SK-N-SH treated with all-trans-retinoic acid at 6 μM for 48 hours (cell line): ENCODE results near the gene TAS2R42.
A peak's percentile ranks its signal among the peaks of the same experiment; 100 is the strongest.

ENCODE experiments used
- ATAC-seq: fragments of 200-7000 bp; cut with Tn5 transposase; 3 replicates; pipeline ENCODE4 v1.9.1; 2020; ENCODE audit warnings: mild to moderate bottlenecking, moderate library complexity
- ARNTL ChIP-seq: fragments of 450-650 bp; formaldehyde crosslinking; IDR thresholded peaks from 2 replicates; pipeline ENCODE4 v1.5.0; 2020; ENCODE audit warnings: low read depth, mild to moderate bottlenecking, moderate library complexity, borderline replicate concordance
- BACH2 ChIP-seq: fragments of 250-450 bp; sonication (Bioruptor Pico); IDR thresholded peaks from 2 replicates; pipeline ENCODE4 v1.9.0; 2021; ENCODE audit warnings: mild to moderate bottlenecking, borderline replicate concordance
- ESRRG ChIP-seq: fragments of 250-450 bp; sonication (Bioruptor Pico); IDR thresholded peaks from 2 replicates; pipeline ENCODE4 v1.6.1; 2021; ENCODE audit warnings: mild to moderate bottlenecking
- GLIS3 ChIP-seq: fragments of 250-450 bp; sonication (Bioruptor Pico); IDR thresholded peaks from 2 replicates; pipeline ENCODE4 v1.5.0; 2020; ENCODE audit warnings: mild to moderate bottlenecking, moderate library complexity
- ISL1 ChIP-seq: fragments of 250-450 bp; sonication (Bioruptor Pico); IDR thresholded peaks from 2 replicates; pipeline ENCODE4 v2.1.2; 2022; ENCODE audit warnings: mild to moderate bottlenecking, moderate library complexity
- OSR1 ChIP-seq: fragments of 250-450 bp; sonication (Bioruptor Pico); IDR thresholded peaks from 2 replicates; pipeline ENCODE4 v1.8.0; 2022; ENCODE audit warnings: moderate library complexity, mild to moderate bottlenecking, inconsistent platforms
- PPARA ChIP-seq: fragments of 250-450 bp; sonication (Bioruptor Pico); IDR thresholded peaks from 2 replicates; pipeline ENCODE4 v1.5.0; 2020; ENCODE audit warnings: mild to moderate bottlenecking, borderline replicate concordance
- RARB ChIP-seq: fragments of 250-450 bp; sonication (Bioruptor Pico); IDR thresholded peaks from 2 replicates; pipeline ENCODE4 v1.8.0; 2021; ENCODE audit warnings: mild to moderate bottlenecking, moderate library complexity
- SNAI2 ChIP-seq: fragments of 250-450 bp; sonication (Bioruptor Pico); IDR thresholded peaks from 2 replicates; pipeline ENCODE4 v1.5.0; 2020; ENCODE audit warnings: mild to moderate bottlenecking, moderate library complexity
- TCF4 ChIP-seq: fragments of 250-450 bp; sonication (Bioruptor Pico); IDR thresholded peaks from 2 replicates; pipeline ENCODE4 v1.8.0; 2021; ENCODE audit warnings: mild to moderate bottlenecking, moderate library complexity, borderline replicate concordance
- TOX ChIP-seq: fragments of 250-450 bp; sonication (Bioruptor Pico); IDR thresholded peaks from 2 replicates; pipeline ENCODE4 v1.8.0; 2021; ENCODE audit warnings: mild to moderate bottlenecking, moderate library complexity, borderline replicate concordance
- ZC3H10 ChIP-seq: fragments of 250-450 bp; sonication (Bioruptor Pico); IDR thresholded peaks from 2 replicates; pipeline ENCODE4 v1.5.1; 2021; ENCODE audit warnings: mild to moderate bottlenecking, moderate library complexity
- ZFP3 ChIP-seq: fragments of 250-450 bp; sonication (Bioruptor Pico); IDR thresholded peaks from 2 replicates; pipeline ENCODE4 v1.5.0; 2020; ENCODE audit warnings: mild to moderate bottlenecking, moderate library complexity
- ZFP30 ChIP-seq: fragments of 450-650 bp; formaldehyde crosslinking; IDR thresholded peaks from 2 replicates; pipeline ENCODE4 v1.5.0; 2022; ENCODE audit warnings: mild to moderate bottlenecking, moderate library complexity
- ZNF565 ChIP-seq: fragments of 450-650 bp; formaldehyde crosslinking; conservative IDR thresholded peaks from 2 replicates; pipeline ENCODE4 v1.5.0; 2020; ENCODE audit warnings: low read depth, mild to moderate bottlenecking, moderate library complexity
- ZNF70 ChIP-seq: fragments of 450-650 bp; formaldehyde crosslinking; IDR thresholded peaks from 2 replicates; pipeline ENCODE4 v1.5.0; 2020; ENCODE audit warnings: mild to moderate bottlenecking, moderate library complexity
- ZNF8 ChIP-seq: fragments of 450-650 bp; formaldehyde crosslinking; IDR thresholded peaks from 2 replicates; pipeline ENCODE4 v1.5.0; 2020; ENCODE audit warnings: mild to moderate bottlenecking, moderate library complexity
- TF ChIP-seq, protein P1 (sequence below): fragments of 250-450 bp; sonication (Bioruptor Pico); IDR thresholded peaks from 2 replicates; pipeline ENCODE4 v1.5.1; 2020; ENCODE audit warnings: low read depth, mild to moderate bottlenecking, moderate library complexity
- TF ChIP-seq, protein P2 (sequence below): fragments of 250-450 bp; sonication (Bioruptor Pico); IDR thresholded peaks from 2 replicates; pipeline ENCODE4 v1.5.0; 2020; ENCODE audit warnings: mild to moderate bottlenecking, moderate library complexity
- TF ChIP-seq, protein P3 (sequence below): fragments of 250-450 bp; sonication (Bioruptor Pico); IDR thresholded peaks from 2 replicates; pipeline ENCODE4 v1.8.0; 2020; ENCODE audit warnings: mild to moderate bottlenecking, moderate library complexity, borderline replicate concordance
- TF ChIP-seq, protein P4 (sequence below): fragments of 250-450 bp; sonication (Bioruptor Pico); IDR thresholded peaks from 2 replicates; pipeline ENCODE4 v1.5.1; 2021; ENCODE audit warnings: mild to moderate bottlenecking, moderate library complexity

The TAS2R42 gene

DNA sequence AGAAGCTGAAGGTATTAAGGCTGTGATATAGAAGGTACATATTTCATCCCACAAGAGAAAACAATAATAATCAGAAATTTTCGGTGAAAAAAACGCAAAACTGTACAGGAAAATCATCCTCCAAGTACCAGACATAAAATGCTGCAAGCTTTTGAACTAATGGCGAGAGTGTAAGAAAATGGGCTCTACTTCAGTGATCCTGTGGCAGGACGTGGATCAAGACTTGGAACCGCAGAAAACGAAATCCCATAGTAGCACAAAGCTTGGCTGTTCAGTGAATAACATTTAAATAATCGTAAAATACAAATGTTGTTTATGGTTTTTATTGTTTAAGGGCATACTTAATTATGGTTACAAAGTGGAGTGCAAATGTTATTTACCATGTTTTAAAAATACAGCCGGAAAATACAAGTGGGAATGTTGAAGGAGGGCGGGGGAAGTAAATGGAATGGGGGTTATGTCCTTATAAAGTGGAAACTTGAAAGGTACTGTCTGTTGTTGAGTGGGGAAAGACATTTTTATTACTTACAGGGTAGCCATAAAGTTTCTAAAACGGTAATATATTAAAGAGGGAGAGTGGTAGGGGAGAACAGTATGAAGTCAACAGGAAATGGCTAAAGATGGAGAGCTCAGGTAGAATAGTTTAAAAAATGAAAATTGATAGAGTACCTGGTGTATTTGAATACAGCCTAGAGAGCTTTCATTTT, 14.6 kb downstream of the TAS2R42 start (continued):
- TF ChIP-seq, protein P1, sequence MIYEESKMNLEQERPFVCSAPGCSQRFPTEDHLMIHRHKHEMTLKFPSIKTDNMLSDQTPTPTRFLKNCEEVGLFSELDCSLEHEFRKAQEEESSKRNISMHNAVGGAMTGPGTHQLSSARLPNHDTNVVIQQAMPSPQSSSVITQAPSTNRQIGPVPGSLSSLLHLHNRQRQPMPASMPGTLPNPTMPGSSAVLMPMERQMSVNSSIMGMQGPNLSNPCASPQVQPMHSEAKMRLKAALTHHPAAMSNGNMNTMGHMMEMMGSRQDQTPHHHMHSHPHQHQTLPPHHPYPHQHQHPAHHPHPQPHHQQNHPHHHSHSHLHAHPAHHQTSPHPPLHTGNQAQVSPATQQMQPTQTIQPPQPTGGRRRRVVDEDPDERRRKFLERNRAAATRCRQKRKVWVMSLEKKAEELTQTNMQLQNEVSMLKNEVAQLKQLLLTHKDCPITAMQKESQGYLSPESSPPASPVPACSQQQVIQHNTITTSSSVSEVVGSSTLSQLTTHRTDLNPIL, result no peak
- TF ChIP-seq TCF4 (no peak), ZNF8 (CRISPR knock-in tag) (no peak), OSR1 (no peak), PPARA (CRISPR knock-in tag) (no peak), SNAI2 (CRISPR knock-in tag) (no peak), ZC3H10 (CRISPR knock-in tag) (no peak), ZFP3 (CRISPR knock-in tag) (no peak)
- TF ChIP-seq, protein P2, sequence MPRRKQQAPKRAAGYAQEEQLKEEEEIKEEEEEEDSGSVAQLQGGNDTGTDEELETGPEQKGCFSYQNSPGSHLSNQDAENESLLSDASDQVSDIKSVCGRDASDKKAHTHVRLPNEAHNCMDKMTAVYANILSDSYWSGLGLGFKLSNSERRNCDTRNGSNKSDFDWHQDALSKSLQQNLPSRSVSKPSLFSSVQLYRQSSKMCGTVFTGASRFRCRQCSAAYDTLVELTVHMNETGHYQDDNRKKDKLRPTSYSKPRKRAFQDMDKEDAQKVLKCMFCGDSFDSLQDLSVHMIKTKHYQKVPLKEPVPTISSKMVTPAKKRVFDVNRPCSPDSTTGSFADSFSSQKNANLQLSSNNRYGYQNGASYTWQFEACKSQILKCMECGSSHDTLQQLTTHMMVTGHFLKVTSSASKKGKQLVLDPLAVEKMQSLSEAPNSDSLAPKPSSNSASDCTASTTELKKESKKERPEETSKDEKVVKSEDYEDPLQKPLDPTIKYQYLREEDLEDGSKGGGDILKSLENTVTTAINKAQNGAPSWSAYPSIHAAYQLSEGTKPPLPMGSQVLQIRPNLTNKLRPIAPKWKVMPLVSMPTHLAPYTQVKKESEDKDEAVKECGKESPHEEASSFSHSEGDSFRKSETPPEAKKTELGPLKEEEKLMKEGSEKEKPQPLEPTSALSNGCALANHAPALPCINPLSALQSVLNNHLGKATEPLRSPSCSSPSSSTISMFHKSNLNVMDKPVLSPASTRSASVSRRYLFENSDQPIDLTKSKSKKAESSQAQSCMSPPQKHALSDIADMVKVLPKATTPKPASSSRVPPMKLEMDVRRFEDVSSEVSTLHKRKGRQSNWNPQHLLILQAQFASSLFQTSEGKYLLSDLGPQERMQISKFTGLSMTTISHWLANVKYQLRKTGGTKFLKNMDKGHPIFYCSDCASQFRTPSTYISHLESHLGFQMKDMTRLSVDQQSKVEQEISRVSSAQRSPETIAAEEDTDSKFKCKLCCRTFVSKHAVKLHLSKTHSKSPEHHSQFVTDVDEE (CRISPR knock-in tag), result no peak

DNA sequence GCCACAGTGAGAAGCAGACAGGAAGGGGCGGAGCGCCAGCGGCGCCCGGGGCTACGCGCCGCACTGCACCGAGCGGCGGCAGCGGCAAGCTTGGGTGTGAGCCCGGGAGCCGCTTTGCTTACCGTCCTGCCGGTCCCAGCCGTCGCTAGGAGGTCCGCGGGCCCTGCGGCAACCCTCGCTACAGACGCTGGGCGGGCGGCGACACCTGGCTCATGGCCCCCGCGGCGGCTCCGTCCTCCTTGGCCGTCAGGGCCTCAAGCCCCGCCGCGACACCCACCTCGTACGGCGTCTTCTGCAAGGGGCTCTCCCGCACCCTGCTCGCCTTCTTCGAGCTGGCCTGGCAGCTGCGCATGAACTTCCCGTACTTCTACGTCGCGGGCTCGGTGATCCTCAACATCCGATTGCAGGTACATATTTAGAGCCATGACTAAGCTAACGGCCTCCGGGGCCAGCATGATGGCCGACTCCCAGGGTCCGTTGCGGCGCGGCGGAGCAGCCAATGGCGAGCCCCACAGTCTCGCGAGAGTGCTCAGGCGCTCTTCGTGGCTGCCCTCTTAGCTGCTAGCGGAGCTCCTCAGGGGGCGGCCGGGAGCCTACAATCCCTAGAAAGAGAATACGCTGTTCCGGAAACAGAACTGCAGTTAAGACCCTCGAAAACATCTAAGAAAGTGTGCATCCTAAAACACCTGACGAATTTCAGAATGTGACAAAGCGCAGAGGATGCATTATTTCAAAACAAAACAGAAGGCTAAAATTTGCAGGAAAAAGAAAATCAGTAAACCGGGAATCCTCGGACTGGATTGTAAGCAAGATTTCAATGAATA, 15.4 kb downstream of the TAS2R42 start, which contains the start of gene SMIM10L1:
Gene SMIM10L1 (plus strand): TSS at position 50 of the 824 bp plus-strand sequence. CDS start 163 bp downstream, at position 213.
- peak; percentile 99 for ATAC-seq
- TF ChIP-seq SNAI2 (CRISPR knock-in tag) (no peak; the same call in 1 of the 2 replicates), ZNF565 (no peak; the same call in 1 of the 2 replicates), PPARA (CRISPR knock-in tag) (no peak), ZC3H10 (CRISPR knock-in tag) (no peak)
- TF ChIP-seq, protein P1, result no peak

DNA sequence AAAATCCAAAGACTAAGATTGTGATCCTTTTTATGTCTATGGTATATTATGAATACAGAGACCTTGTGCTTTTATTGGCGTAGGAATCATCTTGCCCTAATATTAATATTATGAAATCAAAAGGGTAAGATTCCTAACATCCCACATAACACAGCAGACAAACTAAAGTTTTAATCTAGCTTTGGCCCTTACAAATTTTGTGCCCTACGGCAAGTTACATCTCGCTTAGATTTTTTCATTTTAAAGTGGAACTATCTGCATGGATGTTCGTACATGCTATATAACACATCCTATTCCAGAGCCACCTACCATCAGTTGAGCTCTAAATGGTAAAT, 16.0 kb downstream of the TAS2R42 start:
- ATAC-seq, result no peak
- TF ChIP-seq GLIS3 (CRISPR knock-in tag) (no peak), ZFP30 (CRISPR knock-in tag) (no peak), RARB (CRISPR knock-in tag) (no peak), SNAI2 (CRISPR knock-in tag) (no peak), ZNF8 (CRISPR knock-in tag) (no peak), ESRRG (CRISPR knock-in tag) (no peak), ARNTL (CRISPR knock-in tag) (no peak), ZNF70 (CRISPR knock-in tag) (no peak), TOX (CRISPR knock-in tag) (no peak), ISL1 (no peak), ZC3H10 (CRISPR knock-in tag) (no peak), OSR1 (no peak), BACH2 (CRISPR knock-in tag) (no peak), TCF4 (no peak), ZNF565 (no peak)
- TF ChIP-seq, protein P3, sequence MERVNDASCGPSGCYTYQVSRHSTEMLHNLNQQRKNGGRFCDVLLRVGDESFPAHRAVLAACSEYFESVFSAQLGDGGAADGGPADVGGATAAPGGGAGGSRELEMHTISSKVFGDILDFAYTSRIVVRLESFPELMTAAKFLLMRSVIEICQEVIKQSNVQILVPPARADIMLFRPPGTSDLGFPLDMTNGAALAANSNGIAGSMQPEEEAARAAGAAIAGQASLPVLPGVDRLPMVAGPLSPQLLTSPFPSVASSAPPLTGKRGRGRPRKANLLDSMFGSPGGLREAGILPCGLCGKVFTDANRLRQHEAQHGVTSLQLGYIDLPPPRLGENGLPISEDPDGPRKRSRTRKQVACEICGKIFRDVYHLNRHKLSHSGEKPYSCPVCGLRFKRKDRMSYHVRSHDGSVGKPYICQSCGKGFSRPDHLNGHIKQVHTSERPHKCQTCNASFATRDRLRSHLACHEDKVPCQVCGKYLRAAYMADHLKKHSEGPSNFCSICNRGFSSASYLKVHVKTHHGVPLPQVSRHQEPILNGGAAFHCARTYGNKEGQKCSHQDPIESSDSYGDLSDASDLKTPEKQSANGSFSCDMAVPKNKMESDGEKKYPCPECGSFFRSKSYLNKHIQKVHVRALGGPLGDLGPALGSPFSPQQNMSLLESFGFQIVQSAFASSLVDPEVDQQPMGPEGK (CRISPR knock-in tag), result no peak
- TF ChIP-seq, protein P4, sequence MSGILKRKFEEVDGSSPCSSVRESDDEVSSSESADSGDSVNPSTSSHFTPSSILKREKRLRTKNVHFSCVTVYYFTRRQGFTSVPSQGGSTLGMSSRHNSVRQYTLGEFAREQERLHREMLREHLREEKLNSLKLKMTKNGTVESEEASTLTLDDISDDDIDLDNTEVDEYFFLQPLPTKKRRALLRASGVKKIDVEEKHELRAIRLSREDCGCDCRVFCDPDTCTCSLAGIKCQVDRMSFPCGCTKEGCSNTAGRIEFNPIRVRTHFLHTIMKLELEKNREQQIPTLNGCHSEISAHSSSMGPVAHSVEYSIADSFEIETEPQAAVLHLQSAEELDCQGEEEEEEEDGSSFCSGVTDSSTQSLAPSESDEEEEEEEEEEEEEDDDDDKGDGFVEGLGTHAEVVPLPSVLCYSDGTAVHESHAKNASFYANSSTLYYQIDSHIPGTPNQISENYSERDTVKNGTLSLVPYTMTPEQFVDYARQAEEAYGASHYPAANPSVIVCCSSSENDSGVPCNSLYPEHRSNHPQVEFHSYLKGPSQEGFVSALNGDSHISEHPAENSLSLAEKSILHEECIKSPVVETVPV (CRISPR knock-in tag), result no peak
- TF ChIP-seq, protein P2 (CRISPR knock-in tag), result no peak
